HEK293 (cell line): ENCODE data around the gene AFF3.

Experiments
- CTCF ChIP-seq: fragments of 450-650 bp; formaldehyde crosslinking; IDR thresholded peaks from 2 replicates; pipeline ENCODE4 v1.5.1; 2016; ENCODE audit warnings: missing biosample characterization, missing genetic modification characterization
- WT1 ChIP-seq: fragments of 450-650 bp; formaldehyde crosslinking; IDR thresholded peaks from 2 replicates; pipeline ENCODE4 v1.5.1; 2016; ENCODE audit warnings: missing biosample characterization, missing genetic modification characterization
- ZNF146 ChIP-seq: fragments of 450-650 bp; formaldehyde crosslinking; IDR thresholded peaks from 2 replicates; pipeline ENCODE4 v1.5.1; 2016; ENCODE audit warnings: missing biosample characterization, missing genetic modification characterization

- TF ChIP-seq CTCF (tag by site-specific recombination) (no peak), WT1 (tag by site-specific recombination) (no peak), ZNF146 (tag by site-specific recombination) (no peak)
These were observed 98.5 kb downstream of the AFF3 start for GRCh38 chr2:100043891-100044255.
